OCI-LY7 (cell line): Measurements from ENCODE around the gene RNF212. TPM values are rescaled to one million over a fixed set of nuclear protein-coding genes. Genes with fewer than 3 reads are reported as not detected.

Source experiments
- BruUV-seq: library from RNA; stranded (reverse); fragments of 400-500 nt; replicated peaks from 2 replicates; lab custom pipeline; 2021; lab: Mats Ljungman, UMichigan
- CTCF ChIA-PET: fragments of 300-600 bp; sonication (Branson Sonifier 250); formaldehyde crosslinking; loops from one replicate; lab custom pipeline; 2022; ENCODE audit warnings: antibody characterized with exemption; ENCODE audit not compliant: unreplicated experiment; lab: Charles Lee
- POLR2A ChIA-PET: fragments of 300-600 bp; sonication (Branson Sonifier 250); formaldehyde crosslinking; loops from one replicate; lab custom pipeline; 2022; ENCODE audit warnings: antibody characterized with exemption; lab: Charles Lee
- DNase-seq: peaks from one replicate; pipeline ENCODE4 v3.0.0-alpha.2; 2015; ENCODE audit warnings: low spot score
- H2AFZ ChIP-seq: fragments of 200-600 bp; sonication (generic), shearing (Covaris generic); 2 replicates; pipeline ENCODE4 v1.6.1; 2014; ENCODE audit warnings: mild to moderate bottlenecking, antibody characterized with exemption, low read length, moderate library complexity
- H3K27ac ChIP-seq: fragments of 200-600 bp; sonication (generic); 2 replicates; pipeline ENCODE4 v1.5.1; 2014; ENCODE audit warnings: mixed run types, low read depth, mild to moderate bottlenecking, moderate library complexity, low read length, inconsistent platforms; ENCODE audit not compliant: poor library complexity, severe bottlenecking
- H3K36me3 ChIP-seq: fragments of 200-600 bp; sonication (generic); 2 replicates; pipeline ENCODE4 v1.6.1; 2014; ENCODE audit warnings: mild to moderate bottlenecking, antibody characterized with exemption, low read length, moderate library complexity, mixed read lengths; ENCODE audit not compliant: insufficient read depth
- H3K4me1 ChIP-seq: fragments of 200-600 bp; sonication (generic); 2 replicates; pipeline ENCODE4 v1.5.1; 2014; ENCODE audit warnings: mild to moderate bottlenecking, low read length; ENCODE audit not compliant: insufficient read depth, poor library complexity, severe bottlenecking
- H3K4me2 ChIP-seq: fragments of 200-600 bp; sonication (generic); 2 replicates; pipeline ENCODE4 v1.6.1; 2014; ENCODE audit warnings: mild to moderate bottlenecking, low read length
- H3K4me3 ChIP-seq: fragments of 200-600 bp; sonication (generic); 2 replicates; pipeline ENCODE4 v1.5.1; 2014; ENCODE audit warnings: mild to moderate bottlenecking, low read depth, low read length; ENCODE audit not compliant: poor library complexity, severe bottlenecking
- H3K79me2 ChIP-seq: fragments of 200-600 bp; sonication (generic); 2 replicates; pipeline ENCODE4 v1.6.1; 2016; ENCODE audit warnings: low read depth, mild to moderate bottlenecking, low read length, moderate library complexity, mixed read lengths; ENCODE audit not compliant: insufficient read depth
- H3K9me2 ChIP-seq: fragments of 200-600 bp; sonication (generic); 2 replicates; pipeline ENCODE4 v1.6.1; 2016; ENCODE audit warnings: mild to moderate bottlenecking, low read length, mixed read lengths; ENCODE audit not compliant: insufficient read depth
- H3K9me3 ChIP-seq: fragments of 200-600 bp; sonication (generic); 2 replicates; pipeline ENCODE4 v1.6.1; 2014; ENCODE audit warnings: mild to moderate bottlenecking, mixed run types, low read length, mixed read lengths
- H4K20me1 ChIP-seq: fragments of 200-600 bp; sonication (generic); 2 replicates; pipeline ENCODE4 v1.6.1; 2014; ENCODE audit warnings: mild to moderate bottlenecking, antibody characterized with exemption, low read length, moderate library complexity, mixed read lengths; ENCODE audit not compliant: insufficient read depth
- CTCF ChIP-seq: fragments of 200-600 bp; sonication (generic); conservative IDR thresholded peaks from 2 replicates; pipeline ENCODE4 v1.5.1; 2014; ENCODE audit warnings: mild to moderate bottlenecking, antibody characterized with exemption, low read length, moderate library complexity, mixed read lengths
- EZH2phosphoT487 ChIP-seq: fragments of 200-600 bp; sonication (generic); IDR thresholded peaks from 2 replicates; pipeline ENCODE4 v1.6.1; 2018; ENCODE audit warnings: low read depth, borderline replicate concordance, mild to moderate bottlenecking, mixed run types, antibody characterized with exemption, low read length, moderate library complexity, mixed read lengths
- intact Hi-C: fragments of 100-400 bp; cut with micrococcal nuclease; formaldehyde crosslinking; loops from one replicate; pipeline ENCODE4 v1.10.0; 2022; ENCODE audit not compliant: unreplicated experiment
- total RNA-seq, 2 experiments: library from RNA; depleted of rRNA in 1 of 2; stranded (reverse); fragments of >200 nt in 1 of 2; shearing (Covaris generic) in 1 of 2; gene quantifications; 2 replicates each; pipeline ENCODE4 v1.2.3, GENCODE V29; 2014 to 2022

The RNF212 gene
- total RNA-seq, 2 experiments from 2014 or later = not detected

GRCh38 chr4:1074077-1074476 is 39.3 kb downstream of the RNF212 start:
- TF ChIP-seq EZH2phosphoT487 (no peak), CTCF (no peak)
- POLR2A ChIA-PET = no interaction called here
- intact Hi-C loops = no loop called here
- Histone ChIP-seq H3K4me1 (peaks cover 3% of the 10 kb centered on the region), H3K36me3 (no peaks in the 10 kb centered on the region), H2AFZ (no peak overlapping the region), H3K9me3 (no peaks in the 10 kb centered on the region), H3K79me2 (no peaks in the 10 kb centered on the region), H4K20me1 (no peaks in the 10 kb centered on the region), H3K9me2 (no peaks in the 10 kb centered on the region), H3K4me2 (no peak overlapping the region), H3K4me3 (no peak overlapping the region), H3K27ac (no peak overlapping the region)
- no TSS peak for BruUV-seq
- no peak for DNase-seq
- CTCF ChIA-PET = no interaction called here

- H3K4me1 ChIP-seq = peaks cover 3% of the 10 kb centered on the region
- no peaks in the 10 kb centered on the region for H3K79me2 ChIP-seq
- no peaks in the 10 kb centered on the region for H3K9me2 ChIP-seq
- CTCF ChIA-PET = no interaction called here
- no peak overlapping the region for H3K4me2 ChIP-seq
- H3K27ac ChIP-seq = no peak overlapping the region
- TF ChIP-seq CTCF (peak; percentile 83), EZH2phosphoT487 (no peak)
- H3K9me3 ChIP-seq = no peaks in the 10 kb centered on the region
- H3K36me3 ChIP-seq = no peaks in the 10 kb centered on the region
- intact Hi-C loops = no loop called here
- H3K4me3 ChIP-seq = no peak overlapping the region
- POLR2A ChIA-PET = interaction anchor here (0.6 kb wide), 1 partner anchor 303 kb away, joined by 3 read pairs; no protein-coding TSS in a partner anchor
- H4K20me1 ChIP-seq = no peaks in the 10 kb centered on the region
- peak; percentile 67 for DNase-seq
- BruUV-seq = no TSS peak
- no peak overlapping the region for H2AFZ ChIP-seq
Observed at GRCh38 chr4:1072830-1073446, 40.4 kb downstream of the RNF212 start.

GRCh38 chr4:1069394-1069793 is 44.0 kb downstream of the RNF212 start:
- ChIA-PET CTCF (no interaction called here), POLR2A (no interaction called here)
- Histone ChIP-seq H3K4me1 (peaks cover 3% of the 10 kb centered on the region), H3K4me2 (no peak overlapping the region), H4K20me1 (no peaks in the 10 kb centered on the region), H3K9me2 (no peaks in the 10 kb centered on the region), H2AFZ (no peak overlapping the region), H3K79me2 (no peaks in the 10 kb centered on the region), H3K4me3 (no peak overlapping the region), H3K27ac (no peak overlapping the region), H3K9me3 (no peaks in the 10 kb centered on the region), H3K36me3 (no peaks in the 10 kb centered on the region)
- BruUV-seq = no TSS peak
- no peak for DNase-seq
- no peak for TF ChIP-seq EZH2phosphoT487
- TF ChIP-seq CTCF = no peak
- intact Hi-C loops = no loop called here
